GM23338 (cell line): ENCODE measurements around the gene TAF7. TPM values are rescaled to one million over a fixed set of nuclear protein-coding genes. Genes with fewer than 3 reads are reported as not detected.

Experiments
- ATAC-seq: fragments of 200-7000 bp; cut with Tn5 transposase; 3 replicates; pipeline ENCODE4 v1.9.1; 2020
- DNase-seq: peaks from one replicate; pipeline ENCODE4 v3.0.0-alpha.2; 2015; ENCODE audit warnings: low spot score
- H2AFZ ChIP-seq: fragments of 200-600 bp; sonication (generic); 2 replicates; pipeline ENCODE4 v1.8.0; 2016; ENCODE audit warnings: antibody characterized with exemption, mild to moderate bottlenecking, moderate library complexity
- H3F3A ChIP-seq: fragments of 200-600 bp; sonication (generic); replicated peaks from 2 replicates; pipeline ENCODE4 v1.8.0; 2017; ENCODE audit warnings: antibody characterized with exemption, mixed run types, low read depth
- H3K27ac ChIP-seq: fragments of 200-600 bp; sonication (generic); 2 replicates; pipeline ENCODE4 v1.6.1; 2016; ENCODE audit warnings: low read depth
- H3K27me3 ChIP-seq: fragments of 200-600 bp; sonication (generic); 2 replicates; pipeline ENCODE4 v1.8.0; 2016; ENCODE audit warnings: mild to moderate bottlenecking, mixed run types, moderate library complexity; ENCODE audit not compliant: insufficient read depth
- H3K36me3 ChIP-seq: fragments of 200-600 bp; sonication (generic); 2 replicates; pipeline ENCODE4 v1.8.0; 2016; ENCODE audit warnings: mild to moderate bottlenecking; ENCODE audit not compliant: insufficient read depth
- H3K4me1 ChIP-seq: fragments of 200-600 bp; sonication (generic); 2 replicates; pipeline ENCODE4 v1.8.0; 2016; ENCODE audit warnings: mild to moderate bottlenecking, moderate library complexity; ENCODE audit not compliant: insufficient read depth
- H3K4me2 ChIP-seq: fragments of 200-600 bp; sonication (generic); 2 replicates; pipeline ENCODE4 v1.7.1; 2017; ENCODE audit warnings: mixed run types
- H3K4me3 ChIP-seq: fragments of 200-600 bp; sonication (generic); 2 replicates; pipeline ENCODE4 v1.6.1; 2016; ENCODE audit warnings: mixed run types
- H3K79me2 ChIP-seq: fragments of 200-600 bp; sonication (generic); replicated peaks from 2 replicates; pipeline ENCODE4 v1.8.0; 2017; ENCODE audit warnings: mild to moderate bottlenecking; ENCODE audit not compliant: insufficient read depth
- H3K9me2 ChIP-seq: fragments of 200-600 bp; sonication (generic); 2 replicates; pipeline ENCODE4 v1.8.0; 2017; ENCODE audit not compliant: insufficient read depth
- H4K20me1 ChIP-seq: fragments of 200-600 bp; sonication (generic); replicated peaks from 2 replicates; pipeline ENCODE4 v1.8.0; 2017; ENCODE audit warnings: mild to moderate bottlenecking; ENCODE audit not compliant: insufficient read depth
- H3K27ac Mint-ChIP-seq: 2 replicates; pipeline ENCODE4 v1.8.0; 2020; ENCODE audit warnings: inconsistent platforms, mild to moderate bottlenecking, moderate library complexity, mixed read lengths
- H3K27me3 Mint-ChIP-seq: 3 replicates; pipeline ENCODE4 v1.8.0; 2022; ENCODE audit warnings: low read depth, mild to moderate bottlenecking, moderate library complexity, mixed read lengths, inconsistent platforms; ENCODE audit not compliant: insufficient read depth, poor library complexity
- H3K36me3 Mint-ChIP-seq: 3 replicates; pipeline ENCODE4 v1.8.0; 2021; ENCODE audit warnings: low read depth, mild to moderate bottlenecking, inconsistent platforms, moderate library complexity, mixed read lengths
- H3K4me1 Mint-ChIP-seq: 3 replicates; pipeline ENCODE4 v1.8.0; 2020; ENCODE audit warnings: mild to moderate bottlenecking, inconsistent platforms, mixed read lengths
- H3K4me3 Mint-ChIP-seq: 3 replicates; pipeline ENCODE4 v1.8.0; 2021; ENCODE audit warnings: moderate library complexity, mild to moderate bottlenecking, inconsistent platforms, mixed read lengths
- H3K9me3 Mint-ChIP-seq: 3 replicates; pipeline ENCODE4 v1.8.0; 2020; ENCODE audit warnings: moderate library complexity, mild to moderate bottlenecking, inconsistent platforms, mixed read lengths
- CREB1 ChIP-seq: fragments of 250-450 bp; sonication (Bioruptor Pico); IDR thresholded peaks from 2 replicates; pipeline ENCODE4 v1.5.0; 2020; ENCODE audit warnings: low read depth, mild to moderate bottlenecking, moderate library complexity
- CTCF ChIP-seq, 2 experiments: fragments of 200-600 bp in 1 of 2; sonication (generic) in 1 of 2; conservative IDR thresholded peaks; 2 replicates each; pipeline versions ENCODE4 v1.5.1 to v1.6.1; 2016 to 2017; ENCODE audit warnings: antibody characterized with exemption in 2 of 2, low read depth in 2 of 2, mild to moderate bottlenecking in 2 of 2, moderate library complexity in 1 of 2
- ETS1 ChIP-seq: IDR thresholded peaks from 2 replicates; pipeline ENCODE4 v1.6.1; 2016; ENCODE audit warnings: antibody characterized with exemption
- EZH2 ChIP-seq: fragments of 200-600 bp; sonication (generic); IDR thresholded peaks from one replicate; pipeline ENCODE4 v1.8.0; 2017; ENCODE audit warnings: antibody characterized with exemption, mild to moderate bottlenecking, low read depth; ENCODE audit not compliant: unreplicated experiment
- EZH2phosphoT487 ChIP-seq: fragments of 200-600 bp; sonication (generic); IDR thresholded peaks from one replicate; pipeline ENCODE4 v1.8.1; 2018; ENCODE audit warnings: antibody characterized with exemption; ENCODE audit not compliant: unreplicated experiment
- JUNB ChIP-seq: IDR thresholded peaks from one replicate; pipeline ENCODE4 v1.6.1; 2016; ENCODE audit warnings: antibody characterized with exemption; ENCODE audit not compliant: unreplicated experiment
- NANOG ChIP-seq: IDR thresholded peaks from 2 replicates; pipeline ENCODE4 v1.6.1; 2016; ENCODE audit warnings: antibody characterized with exemption, borderline replicate concordance
- POLR2AphosphoS5 ChIP-seq: IDR thresholded peaks from 2 replicates; pipeline ENCODE4 v1.6.1; 2016; ENCODE audit warnings: antibody characterized with exemption, low read depth
- STAT1 ChIP-seq: IDR thresholded peaks from one replicate; pipeline ENCODE4 v1.6.1; 2016; ENCODE audit warnings: antibody characterized with exemption; ENCODE audit not compliant: unreplicated experiment
- ZNF114 ChIP-seq: fragments of 250-450 bp; sonication (Bioruptor Pico); IDR thresholded peaks from 2 replicates; pipeline ENCODE4 v1.5.0; 2020; ENCODE audit warnings: mild to moderate bottlenecking, moderate library complexity
- ZNF331 ChIP-seq: fragments of 250-450 bp; sonication (Bioruptor Pico); IDR thresholded peaks from 2 replicates; pipeline ENCODE4 v1.5.0; 2020; ENCODE audit warnings: low read depth, mild to moderate bottlenecking, moderate library complexity
- polyA plus RNA-seq: library from polyadenylated mRNA; unstranded; fragments of >200 nt; fragmentation: Nextera tagmentation; extraction: Ambion mirVana; gene quantifications from 2 replicates; pipeline ENCODE4 v1.2.1, GENCODE V29; 2016
- total RNA-seq: library from RNA; depleted of rRNA; stranded (reverse); fragments of >200 nt; shearing (Covaris generic); gene quantifications from 2 replicates; pipeline ENCODE4 v1.2.3, GENCODE V29; 2014
- TF ChIP-seq, protein P1 (sequence below): fragments of 250-450 bp; sonication (Bioruptor Pico); IDR thresholded peaks from 2 replicates; pipeline ENCODE4 v1.5.0; 2020; ENCODE audit warnings: mild to moderate bottlenecking, moderate library complexity
- TF ChIP-seq, protein P2 (sequence below): IDR thresholded peaks from one replicate; pipeline ENCODE4 v1.6.1; 2018; ENCODE audit warnings: antibody characterized with exemption; ENCODE audit not compliant: unreplicated experiment

TAF7 gene
- total and polyA plus RNA-seq, 2 experiments from 2014 or later = 92.0 to 217 TPM

DNA sequence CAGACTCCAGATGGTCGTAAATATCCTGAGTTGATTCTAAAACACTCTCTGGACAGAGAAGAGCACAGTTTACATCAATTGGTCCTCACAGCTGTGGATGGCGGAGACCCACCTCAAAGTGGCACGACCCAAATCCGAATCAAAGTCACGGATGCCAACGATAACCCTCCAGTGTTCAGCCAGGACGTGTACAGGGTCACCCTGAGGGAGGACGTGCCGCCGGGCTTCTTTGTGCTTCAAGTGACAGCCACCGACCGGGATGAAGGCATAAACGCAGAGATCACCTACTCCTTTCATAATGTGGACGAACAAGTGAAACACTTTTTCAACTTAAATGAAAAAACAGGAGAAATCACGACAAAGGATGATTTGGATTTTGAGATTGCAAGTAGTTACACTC lies 40.1 kb upstream of the TAF7 start:
- Mint-ChIP-seq H3K4me1 (peaks cover 14% of the 10 kb centered on the region), H3K27ac (no peak overlapping the region), H3K9me3 (peaks cover 73% of the 10 kb centered on the region), H3K36me3 (peaks cover 73% of the 10 kb centered on the region), H3K27me3 (peaks cover 13% of the 10 kb centered on the region), H3K4me3 (no peak overlapping the region)
- Histone ChIP-seq H3K27ac (no peak overlapping the region), H3K36me3 (peaks cover 4% of the 10 kb centered on the region; the same call in 1 of the 2 replicates), H3K4me2 (no peak overlapping the region), H2AFZ (no peak overlapping the region), H3K9me2 (no peaks in the 10 kb centered on the region), H3F3A (0 out of 2 replicates have a peak, but pooled peaks cover 3% of the 10 kb centered on the region), H3K27me3 (no peaks in the 10 kb centered on the region), H3K4me1 (peaks cover 17% of the 10 kb centered on the region; the same call in 1 of the 2 replicates), H3K4me3 (no peak overlapping the region), H3K79me2 (no peaks in the 10 kb centered on the region), H4K20me1 (no peaks in the 10 kb centered on the region)
- no peak for DNase-seq
- TF ChIP-seq ZNF331 (no peak), EZH2phosphoT487 (no peak), POLR2AphosphoS5 (no peak), ETS1 (no peak), ZNF114 (CRISPR knock-in tag) (no peak), STAT1 (no peak), CTCF (conservative IDR thresholded peaks at IDR 0.05; ENCODE audit: low read depth in 2 of 2) (no peak), CREB1 (CRISPR knock-in tag) (no peak), NANOG (no peak), JUNB (no peak), EZH2 (no peak)
- TF ChIP-seq, protein P1, sequence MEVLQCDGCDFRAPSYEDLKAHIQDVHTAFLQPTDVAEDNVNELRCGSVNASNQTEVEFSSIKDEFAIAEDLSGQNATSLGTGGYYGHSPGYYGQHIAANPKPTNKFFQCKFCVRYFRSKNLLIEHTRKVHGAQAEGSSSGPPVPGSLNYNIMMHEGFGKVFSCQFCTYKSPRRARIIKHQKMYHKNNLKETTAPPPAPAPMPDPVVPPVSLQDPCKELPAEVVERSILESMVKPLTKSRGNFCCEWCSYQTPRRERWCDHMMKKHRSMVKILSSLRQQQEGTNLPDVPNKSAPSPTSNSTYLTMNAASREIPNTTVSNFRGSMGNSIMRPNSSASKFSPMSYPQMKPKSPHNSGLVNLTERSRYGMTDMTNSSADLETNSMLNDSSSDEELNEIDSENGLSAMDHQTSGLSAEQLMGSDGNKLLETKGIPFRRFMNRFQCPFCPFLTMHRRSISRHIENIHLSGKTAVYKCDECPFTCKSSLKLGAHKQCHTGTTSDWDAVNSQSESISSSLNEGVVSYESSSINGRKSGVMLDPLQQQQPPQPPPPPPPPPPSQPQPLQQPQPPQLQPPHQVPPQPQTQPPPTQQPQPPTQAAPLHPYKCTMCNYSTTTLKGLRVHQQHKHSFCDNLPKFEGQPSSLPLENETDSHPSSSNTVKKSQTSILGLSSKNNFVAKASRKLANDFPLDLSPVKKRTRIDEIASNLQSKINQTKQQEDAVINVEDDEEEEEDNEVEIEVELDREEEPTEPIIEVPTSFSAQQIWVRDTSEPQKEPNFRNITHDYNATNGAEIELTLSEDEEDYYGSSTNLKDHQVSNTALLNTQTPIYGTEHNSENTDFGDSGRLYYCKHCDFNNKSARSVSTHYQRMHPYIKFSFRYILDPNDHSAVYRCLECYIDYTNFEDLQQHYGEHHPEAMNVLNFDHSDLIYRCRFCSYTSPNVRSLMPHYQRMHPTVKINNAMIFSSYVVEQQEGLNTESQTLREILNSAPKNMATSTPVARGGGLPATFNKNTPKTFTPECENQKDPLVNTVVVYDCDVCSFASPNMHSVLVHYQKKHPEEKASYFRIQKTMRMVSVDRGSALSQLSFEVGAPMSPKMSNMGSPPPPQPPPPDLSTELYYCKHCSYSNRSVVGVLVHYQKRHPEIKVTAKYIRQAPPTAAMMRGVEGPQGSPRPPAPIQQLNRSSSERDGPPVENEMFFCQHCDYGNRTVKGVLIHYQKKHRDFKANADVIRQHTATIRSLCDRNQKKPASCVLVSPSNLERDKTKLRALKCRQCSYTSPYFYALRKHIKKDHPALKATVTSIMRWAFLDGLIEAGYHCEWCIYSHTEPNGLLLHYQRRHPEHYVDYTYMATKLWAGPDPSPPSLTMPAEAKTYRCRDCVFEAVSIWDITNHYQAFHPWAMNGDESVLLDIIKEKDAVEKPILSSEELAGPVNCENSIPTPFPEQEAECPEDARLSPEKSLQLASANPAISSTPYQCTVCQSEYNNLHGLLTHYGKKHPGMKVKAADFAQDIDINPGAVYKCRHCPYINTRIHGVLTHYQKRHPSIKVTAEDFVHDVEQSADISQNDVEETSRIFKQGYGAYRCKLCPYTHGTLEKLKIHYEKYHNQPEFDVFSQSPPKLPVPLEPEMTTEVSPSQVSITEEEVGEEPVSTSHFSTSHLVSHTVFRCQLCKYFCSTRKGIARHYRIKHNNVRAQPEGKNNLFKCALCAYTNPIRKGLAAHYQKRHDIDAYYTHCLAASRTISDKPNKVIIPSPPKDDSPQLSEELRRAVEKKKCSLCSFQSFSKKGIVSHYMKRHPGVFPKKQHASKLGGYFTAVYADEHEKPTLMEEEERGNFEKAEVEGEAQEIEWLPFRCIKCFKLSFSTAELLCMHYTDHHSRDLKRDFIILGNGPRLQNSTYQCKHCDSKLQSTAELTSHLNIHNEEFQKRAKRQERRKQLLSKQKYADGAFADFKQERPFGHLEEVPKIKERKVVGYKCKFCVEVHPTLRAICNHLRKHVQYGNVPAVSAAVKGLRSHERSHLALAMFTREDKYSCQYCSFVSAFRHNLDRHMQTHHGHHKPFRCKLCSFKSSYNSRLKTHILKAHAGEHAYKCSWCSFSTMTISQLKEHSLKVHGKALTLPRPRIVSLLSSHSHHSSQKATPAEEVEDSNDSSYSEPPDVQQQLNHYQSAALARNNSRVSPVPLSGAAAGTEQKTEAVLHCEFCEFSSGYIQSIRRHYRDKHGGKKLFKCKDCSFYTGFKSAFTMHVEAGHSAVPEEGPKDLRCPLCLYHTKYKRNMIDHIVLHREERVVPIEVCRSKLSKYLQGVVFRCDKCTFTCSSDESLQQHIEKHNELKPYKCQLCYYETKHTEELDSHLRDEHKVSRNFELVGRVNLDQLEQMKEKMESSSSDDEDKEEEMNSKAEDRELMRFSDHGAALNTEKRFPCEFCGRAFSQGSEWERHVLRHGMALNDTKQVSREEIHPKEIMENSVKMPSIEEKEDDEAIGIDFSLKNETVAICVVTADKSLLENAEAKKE (CRISPR knock-in tag) = no peak
- TF ChIP-seq, protein P2, sequence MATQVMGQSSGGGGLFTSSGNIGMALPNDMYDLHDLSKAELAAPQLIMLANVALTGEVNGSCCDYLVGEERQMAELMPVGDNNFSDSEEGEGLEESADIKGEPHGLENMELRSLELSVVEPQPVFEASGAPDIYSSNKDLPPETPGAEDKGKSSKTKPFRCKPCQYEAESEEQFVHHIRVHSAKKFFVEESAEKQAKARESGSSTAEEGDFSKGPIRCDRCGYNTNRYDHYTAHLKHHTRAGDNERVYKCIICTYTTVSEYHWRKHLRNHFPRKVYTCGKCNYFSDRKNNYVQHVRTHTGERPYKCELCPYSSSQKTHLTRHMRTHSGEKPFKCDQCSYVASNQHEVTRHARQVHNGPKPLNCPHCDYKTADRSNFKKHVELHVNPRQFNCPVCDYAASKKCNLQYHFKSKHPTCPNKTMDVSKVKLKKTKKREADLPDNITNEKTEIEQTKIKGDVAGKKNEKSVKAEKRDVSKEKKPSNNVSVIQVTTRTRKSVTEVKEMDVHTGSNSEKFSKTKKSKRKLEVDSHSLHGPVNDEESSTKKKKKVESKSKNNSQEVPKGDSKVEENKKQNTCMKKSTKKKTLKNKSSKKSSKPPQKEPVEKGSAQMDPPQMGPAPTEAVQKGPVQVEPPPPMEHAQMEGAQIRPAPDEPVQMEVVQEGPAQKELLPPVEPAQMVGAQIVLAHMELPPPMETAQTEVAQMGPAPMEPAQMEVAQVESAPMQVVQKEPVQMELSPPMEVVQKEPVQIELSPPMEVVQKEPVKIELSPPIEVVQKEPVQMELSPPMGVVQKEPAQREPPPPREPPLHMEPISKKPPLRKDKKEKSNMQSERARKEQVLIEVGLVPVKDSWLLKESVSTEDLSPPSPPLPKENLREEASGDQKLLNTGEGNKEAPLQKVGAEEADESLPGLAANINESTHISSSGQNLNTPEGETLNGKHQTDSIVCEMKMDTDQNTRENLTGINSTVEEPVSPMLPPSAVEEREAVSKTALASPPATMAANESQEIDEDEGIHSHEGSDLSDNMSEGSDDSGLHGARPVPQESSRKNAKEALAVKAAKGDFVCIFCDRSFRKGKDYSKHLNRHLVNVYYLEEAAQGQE = no peak
- no peak for ATAC-seq
